ENCODE results near the gene APMAP.
"Not testable (repeated sequence)": the region's sequence is repeated elsewhere in the genome, so short reads cannot be mapped to it uniquely, and the experiment has no call there.

The APMAP gene

DNA sequence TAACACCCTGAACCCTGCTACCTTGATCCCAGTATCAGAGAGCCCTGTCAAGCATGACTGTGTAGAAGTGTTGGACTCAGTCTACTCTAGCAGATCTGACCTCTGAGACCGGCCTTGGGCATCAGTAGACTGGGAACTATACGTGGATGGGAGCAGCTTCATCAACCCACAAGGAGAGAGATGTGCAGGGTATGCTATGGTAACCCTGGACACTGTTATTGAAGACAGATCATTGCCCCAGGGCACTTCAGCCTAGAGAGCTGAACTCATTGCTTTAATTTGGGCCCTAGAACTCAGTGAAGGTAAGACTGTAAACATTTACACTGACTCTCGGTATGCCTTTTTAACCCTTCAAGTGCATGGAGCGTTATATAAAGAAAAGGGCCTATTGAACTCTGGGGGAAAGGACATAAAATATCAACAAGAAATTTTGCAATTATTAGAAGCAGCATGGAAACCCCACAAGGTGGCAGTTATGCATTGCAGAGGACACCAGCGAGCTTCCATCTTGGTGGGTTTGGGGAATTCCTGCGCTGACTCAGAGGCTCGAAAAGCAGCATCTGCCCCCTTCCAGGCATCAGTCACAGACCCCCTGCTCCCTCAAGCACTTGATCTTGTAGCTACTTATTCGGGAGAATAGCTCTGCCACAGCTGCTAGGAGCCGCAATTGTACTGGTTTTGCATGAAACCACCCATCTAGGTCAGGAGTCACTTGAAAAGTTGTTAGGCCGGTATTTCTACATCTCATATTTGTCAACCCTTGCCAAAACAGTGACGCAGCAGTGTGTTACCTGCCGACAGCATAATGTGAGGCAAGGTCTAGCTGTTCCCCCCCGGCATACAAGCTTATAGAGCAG is 62.5 kb downstream of the APMAP start:
- not testable (repeated sequence) for DNase-seq

DNA sequence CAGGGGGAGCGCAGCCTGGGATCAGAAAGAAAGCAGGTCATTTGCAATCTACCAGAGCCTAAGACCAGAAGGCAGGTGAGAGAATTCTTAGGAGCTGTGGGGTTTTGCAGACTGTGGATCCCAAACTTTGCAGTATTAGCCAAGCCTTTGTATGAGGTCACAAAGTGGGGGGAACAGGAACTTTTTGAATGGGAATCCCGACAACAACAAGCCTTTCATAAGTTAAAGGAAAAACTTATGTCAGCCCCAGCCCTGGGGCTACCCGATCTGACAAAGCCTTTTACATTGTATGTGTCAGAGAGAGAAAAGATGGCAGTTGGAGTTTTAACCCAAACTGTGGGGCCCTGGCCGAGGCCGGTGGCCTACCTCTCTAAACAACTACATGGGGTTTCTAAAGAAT is 63.3 kb downstream of the APMAP start:
- DNase-seq: not testable (repeated sequence)

DNA sequence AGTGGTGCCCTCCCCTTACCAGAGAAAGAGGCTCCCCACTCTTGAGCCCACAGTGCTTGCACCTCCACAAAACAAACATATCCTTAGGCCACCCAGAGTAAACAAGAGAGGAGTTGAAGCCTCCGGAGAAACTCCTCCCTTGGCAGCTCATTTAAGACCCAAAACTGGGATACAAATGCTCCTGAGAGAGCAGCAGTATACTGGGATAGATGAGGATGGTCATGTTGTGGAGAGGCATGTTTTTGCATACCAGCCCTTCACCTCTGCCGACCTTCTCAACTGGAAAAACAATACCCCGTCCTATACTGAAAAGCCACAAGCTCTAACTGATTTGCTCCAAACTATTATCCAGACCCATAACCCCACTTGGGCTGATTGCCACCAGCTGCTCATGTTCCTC is 71.8 kb downstream of the APMAP start:
- not testable (repeated sequence) for DNase-seq

DNA sequence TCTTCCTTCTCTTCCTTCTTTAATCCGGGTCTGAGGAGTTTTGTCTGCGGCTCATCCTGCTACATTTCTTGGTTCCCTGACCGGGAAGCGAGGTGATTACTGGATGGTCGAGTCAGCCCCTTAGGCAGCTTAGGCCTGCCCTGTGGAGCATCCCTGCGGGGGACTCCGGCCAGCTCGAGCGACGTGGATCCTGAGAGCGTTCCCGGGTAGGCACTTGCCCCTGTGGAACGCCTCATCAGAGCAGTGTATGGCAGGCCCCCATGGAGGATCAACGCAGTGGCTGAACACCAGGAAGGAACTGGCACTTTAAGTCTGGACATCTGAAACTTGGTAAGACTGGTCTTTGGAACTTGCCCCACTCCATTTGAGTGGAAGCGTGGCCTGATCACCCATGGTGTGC is 72.9 kb downstream of the APMAP start:
- not testable (repeated sequence) for DNase-seq

DNA sequence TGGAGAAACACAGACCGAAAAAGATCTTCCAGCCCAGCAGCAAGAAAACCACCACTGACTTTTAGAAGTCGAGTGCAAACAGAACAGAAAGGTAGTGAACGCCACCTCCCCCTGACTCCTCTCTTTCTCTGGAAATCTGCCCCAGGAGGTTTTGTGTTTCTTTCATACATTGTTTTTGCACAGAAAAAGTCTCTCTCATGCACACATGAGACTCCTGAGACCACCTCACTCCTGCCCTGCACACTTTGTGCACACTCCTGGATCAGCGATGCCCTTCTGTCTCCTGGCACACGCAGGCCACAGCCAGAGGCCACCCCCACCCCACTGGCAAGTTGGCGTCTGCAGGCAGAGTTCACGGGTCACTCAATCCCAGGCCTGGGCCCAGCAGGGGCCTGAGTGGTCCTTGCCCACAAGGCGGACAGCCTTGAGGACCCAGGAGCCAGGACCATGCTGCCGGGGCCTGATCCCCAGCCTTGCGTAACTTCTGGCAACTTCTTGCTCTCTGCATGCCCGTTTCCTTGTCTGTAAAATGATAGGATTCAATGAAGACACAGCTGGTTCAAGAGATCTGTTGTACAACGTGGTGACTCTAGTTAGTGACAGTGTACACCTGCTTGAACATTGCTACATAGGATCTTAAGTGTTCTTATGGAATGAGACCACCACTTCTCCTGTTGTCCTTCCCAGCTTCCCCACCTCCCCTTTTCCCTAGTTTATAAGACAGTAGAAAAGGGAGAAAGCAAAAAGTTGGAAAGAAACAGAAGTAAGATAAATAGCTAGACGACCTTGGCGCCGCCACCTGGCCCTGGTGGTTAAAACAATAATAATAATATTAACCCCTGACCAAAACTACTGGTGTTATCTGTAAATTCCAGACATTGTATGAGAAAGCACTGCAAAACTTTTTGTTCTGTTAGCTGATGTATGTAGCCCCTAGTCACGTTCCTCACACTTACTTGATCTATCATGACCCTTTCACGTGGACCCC is 73.7 kb downstream of the APMAP start:
- DNase-seq: no peak

DNA sequence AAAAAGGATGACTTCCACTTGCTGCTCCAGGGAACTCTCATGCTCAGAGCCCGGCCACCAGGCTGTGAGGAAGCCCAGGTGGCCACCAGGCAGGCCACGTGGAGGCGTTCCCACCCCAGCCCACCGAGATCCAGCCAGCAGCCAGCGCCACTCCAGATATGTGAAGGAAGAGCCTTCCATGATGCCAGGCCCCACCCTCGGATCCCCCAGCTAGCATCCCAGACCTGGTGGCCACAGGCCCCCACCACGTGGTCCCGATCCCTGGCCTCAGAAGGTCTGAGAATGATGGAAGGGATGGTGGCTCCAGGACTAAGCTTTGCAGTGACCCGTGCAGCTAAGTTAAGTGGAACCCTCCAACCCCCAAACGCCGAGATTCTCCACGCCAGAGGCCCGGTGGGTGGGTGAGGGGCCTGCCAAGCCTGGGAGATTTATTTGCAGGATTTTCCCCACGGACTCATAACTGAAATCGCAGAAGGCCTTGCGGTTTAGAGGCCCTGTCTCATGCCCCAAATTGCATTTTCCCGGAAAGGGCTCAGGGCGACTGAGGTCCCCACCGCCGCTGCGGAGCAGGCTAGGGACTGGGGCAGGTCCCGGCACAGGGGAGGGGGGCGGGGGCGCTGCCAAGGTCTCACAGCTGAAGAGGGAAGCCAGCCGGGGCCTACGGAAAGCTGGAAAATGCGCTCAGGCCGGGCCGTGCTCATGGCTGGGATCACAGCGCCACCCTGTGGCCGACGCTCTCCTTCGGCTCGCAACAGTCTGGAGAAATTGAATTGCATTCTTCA is 74.6 kb downstream of the APMAP start:
- peak; percentile 85 for DNase-seq

DNA sequence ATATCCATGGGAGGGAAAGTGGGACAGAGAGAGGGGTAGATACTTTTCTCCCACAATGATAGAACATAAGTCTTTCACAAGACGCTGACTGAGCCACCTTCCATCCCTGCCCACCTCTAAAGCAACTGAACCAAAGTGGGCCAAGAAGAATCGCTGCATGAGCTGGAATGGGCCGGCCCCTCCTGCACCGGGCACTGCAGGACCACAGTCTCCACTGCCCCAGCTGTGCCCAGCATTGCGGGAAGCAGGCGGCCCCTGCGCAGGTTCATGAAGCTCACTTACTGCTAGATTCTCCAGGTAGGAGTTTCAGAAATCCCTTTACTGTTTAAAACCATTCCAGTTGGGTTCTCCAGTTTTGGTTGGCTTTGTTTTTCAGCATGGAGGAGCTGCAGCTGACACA is 75.5 kb downstream of the APMAP start:
- no peak for DNase-seq

DNA sequence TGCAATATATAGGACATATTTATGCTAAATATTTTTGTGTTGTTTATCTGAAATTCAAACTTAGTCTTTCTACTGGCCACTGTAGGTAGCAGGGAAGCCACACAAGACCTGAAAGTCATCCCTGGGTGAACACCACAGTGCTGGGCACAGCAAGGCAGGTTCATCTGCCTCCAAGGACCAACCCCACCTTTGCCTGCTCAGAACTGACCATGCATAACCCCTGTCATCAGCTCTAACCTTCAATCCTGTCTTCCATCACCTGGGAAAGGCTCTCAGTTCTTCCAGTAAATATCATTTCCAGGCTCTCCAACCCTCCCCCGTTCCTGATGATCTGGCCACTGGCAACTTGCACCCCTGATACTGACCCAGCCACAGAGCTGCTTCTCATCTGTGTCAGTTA is 76.1 kb downstream of the APMAP start:
- no peak for DNase-seq

DNA sequence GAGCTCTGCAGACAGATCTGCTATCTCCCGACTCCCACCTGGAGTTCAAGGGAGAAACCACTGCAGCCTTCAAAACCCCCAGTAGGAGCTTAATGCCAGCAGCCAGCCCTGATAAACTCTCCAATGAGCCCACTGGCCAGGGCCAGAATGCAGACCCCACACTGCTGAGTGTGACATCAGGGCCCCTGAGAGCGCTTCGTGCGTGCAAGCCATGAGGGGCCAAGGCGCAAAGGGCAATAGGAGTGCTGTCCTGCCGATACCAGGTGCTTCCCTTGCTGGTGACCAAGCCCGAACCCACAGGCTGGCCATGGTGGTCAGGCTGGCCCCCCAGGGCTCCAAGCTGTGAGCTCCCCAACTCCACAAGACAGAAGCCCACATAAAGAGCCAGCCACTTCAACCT is 76.7 kb downstream of the APMAP start:
- no peak for DNase-seq

DNA sequence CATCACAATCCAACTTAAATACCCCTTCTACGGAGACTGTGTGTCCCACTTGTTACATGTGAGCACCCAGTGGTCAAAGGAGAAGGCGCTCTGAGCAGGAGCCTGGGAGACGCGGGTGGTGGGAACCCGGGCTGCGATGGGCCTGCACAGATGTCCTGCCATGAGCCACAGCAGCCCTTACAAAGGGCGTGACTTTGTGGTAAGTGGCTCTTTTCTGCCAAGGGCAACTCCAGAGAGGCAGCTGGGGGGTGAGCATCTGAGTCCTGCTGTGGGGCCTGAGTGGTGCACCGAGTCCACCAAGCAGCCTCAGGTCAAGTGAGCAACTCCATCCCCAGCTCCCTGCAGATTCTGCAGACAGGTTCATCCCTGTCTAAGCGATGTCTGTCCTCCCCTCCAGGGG is 77.1 kb downstream of the APMAP start:
- DNase-seq: no peak

DNA sequence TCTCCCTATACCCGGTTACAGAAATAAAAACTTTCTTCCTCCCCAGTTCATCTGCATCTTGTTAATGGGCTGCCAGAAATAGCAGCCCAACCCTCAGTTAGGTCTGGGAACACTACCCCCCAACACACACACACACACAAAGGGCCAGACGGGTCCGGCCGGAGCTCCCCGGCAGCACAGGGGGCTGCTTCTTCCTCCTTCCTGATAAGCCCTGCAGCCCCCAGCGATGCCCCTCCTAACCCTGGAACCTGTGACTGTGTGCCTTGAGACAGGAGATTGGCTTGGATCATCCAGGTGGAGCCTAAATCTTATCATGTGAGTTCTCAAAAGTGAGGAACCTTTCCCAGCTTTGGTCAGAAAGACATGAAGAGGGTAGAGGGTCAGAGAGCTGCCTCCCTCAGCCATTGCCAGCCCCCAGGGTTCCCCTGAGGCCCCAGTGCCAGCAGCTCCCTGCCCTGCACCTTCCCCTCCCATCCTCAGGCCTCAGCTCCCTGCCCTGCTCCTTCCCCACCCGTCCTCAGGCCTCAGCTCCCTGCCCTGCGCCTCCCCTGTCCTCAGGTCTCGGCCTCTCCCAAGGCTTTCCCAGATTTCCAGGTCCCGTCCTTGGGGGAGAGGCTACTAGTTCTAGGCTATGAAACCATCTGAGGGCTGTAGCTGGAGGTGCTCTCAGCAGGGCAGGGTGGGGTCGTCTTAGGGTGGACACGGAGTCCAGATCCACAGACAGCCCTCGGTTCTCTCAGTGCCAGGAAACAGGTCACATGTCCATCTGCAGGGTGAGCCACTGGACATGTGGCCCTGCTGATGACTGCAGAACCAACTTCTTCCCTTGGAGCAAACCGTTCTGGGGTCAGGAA is 77.9 kb downstream of the APMAP start:
- no peak for DNase-seq

DNA sequence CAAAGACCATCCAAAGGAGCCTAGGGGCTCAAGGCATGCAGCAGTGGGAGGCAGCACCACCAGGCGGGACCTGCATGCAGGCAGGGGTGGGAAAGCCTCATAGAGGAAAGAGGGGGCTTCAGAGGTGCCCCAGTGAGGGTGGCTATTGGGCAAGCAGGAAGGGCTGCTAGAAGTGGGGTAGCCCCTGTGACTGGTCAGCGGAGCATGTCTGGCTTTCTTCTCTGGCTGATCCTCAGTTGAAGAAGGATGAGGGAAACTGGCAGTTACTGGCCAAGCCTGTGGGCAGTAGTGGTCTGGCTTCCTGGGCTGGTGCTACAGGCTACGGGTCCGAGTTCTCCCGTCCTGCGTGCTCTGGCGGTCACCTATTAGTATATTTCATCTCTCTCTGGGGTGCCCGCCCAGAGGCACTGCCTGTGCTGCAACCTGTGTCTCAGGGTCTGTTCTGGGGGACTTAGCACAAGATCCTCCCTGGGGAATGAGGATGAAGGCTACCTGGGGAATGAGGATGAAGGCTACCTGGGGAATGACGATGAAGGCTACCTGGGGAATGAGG is 79.4 kb downstream of the APMAP start:
- DNase-seq: no peak

All from right hindlimb (tissue), 1 donor.